Posterior vena cava (tissue), 2 donors: ENCODE results near the gene LRRC15. TPM values are rescaled to one million over a fixed set of nuclear protein-coding genes. Genes with fewer than 3 reads are reported as not detected.

Experiments
- DNase-seq: peaks from one replicate; pipeline ENCODE4 v3.0.0-alpha.2; 2020; ENCODE audit warnings: low spot score
- intact Hi-C, 2 donors: fragments of 100-400 bp; cut with DNase I; formaldehyde crosslinking; loops; one replicate each; pipeline versions ENCODE4 v1.14.1 to v1.14.2; 2022 to 2023
- total RNA-seq, 2 donors: library from RNA; stranded (reverse); fragmentation: NEBNext Ultra II Directional; extraction: Animal tissue kit (Norgen Biotek cat#: 25700); gene quantifications; one replicate each; pipeline ENCODE4 v1.2.1, GENCODE V29; 2021
- donor health status: DM: yes; HTN: yes; CAD: no.
- donor health status: DM: yes; HTN: yes; CAD: no.

LRRC15 gene
- total RNA-seq, 2 donors from 2014 or later: 2.3 to 3.0 TPM

DNA sequence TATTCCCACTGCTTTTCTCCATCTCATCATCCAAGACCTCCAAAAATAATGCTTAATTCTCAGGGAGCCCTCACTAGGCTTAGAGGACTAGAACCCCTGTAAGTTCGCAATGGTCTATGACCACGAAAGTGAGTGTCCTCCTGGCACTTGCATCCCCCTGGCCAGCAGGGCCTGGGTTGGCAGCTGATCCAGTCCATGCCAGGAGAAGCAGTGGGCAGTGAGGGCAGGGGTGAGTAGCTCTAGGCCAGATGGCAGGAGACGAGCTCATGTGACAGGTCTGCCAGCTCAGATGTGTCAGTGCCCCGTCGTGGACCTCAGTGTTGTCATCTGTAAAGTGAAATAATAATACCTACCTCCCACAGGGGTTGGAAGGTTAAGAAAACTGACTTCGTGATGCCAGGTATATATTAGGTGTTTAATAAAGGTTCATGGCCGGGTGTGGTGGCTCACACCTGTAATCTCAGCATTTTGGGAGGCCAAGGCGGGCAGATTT, 18.4 kb upstream of the LRRC15 start:
- intact Hi-C loops: no loop called here
- DNase-seq: peak; percentile 26

DNA sequence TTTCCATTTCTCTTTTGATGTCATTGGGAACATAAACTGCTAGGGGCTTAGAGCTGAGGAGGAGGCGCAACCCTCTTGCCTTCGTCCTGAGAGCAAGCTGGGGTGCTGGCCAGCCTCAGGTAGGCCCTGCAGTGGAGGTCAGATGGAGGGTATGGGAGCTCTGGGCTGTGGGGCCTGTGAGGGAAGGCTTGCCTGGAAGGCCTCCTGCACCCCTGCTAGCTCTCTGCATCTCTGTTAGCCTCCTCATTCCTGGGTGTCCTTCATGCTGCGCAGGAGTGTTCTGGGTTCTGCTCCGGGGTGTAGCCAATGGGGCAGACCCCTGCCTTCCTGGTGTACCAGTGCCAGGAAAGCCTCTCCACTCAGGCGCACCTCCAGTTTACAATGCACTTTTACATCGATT, 17.7 kb upstream of the LRRC15 start:
- no peak for DNase-seq
- intact Hi-C loops: no loop called here

DNA sequence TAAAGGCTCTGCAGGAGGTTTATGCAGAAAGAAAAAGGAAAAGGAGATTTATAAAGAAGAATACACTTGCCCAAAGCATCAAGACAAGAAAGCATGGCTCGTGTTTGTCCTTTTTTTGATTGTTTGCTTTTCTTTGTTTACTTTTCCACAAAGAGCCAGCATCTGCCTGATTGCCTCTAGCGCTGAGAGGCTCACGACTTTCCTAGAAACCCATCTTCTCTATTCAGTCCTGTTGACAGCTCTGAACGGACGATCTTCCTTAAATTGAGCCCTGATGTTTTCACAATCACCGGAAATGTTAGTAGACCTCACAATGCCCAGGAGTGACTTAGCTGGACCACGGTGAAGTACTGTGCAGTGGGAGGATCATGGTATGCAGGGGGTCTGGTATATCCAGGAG, 17.1 kb upstream of the LRRC15 start:
- intact Hi-C loops: no loop called here
- no peak for DNase-seq

DNA sequence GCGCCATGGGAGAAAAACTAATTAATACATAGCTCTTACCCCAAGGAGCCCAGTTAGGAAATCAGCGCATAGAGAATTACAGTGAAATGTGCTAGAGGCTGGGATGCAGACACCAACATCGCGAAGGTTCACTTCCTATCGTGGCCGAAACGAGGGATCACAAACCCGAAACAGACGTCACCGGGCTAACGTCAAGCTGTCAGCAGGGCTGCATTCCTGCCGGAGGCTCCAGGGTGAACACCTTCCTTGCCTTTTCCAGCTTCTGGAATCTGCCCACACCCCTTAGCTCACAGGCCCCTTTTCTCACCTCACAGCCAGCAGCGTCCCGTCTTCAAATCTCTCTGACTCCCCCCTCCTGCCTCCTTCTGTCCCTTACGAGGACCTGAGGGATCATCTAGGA, 16.5 kb upstream of the LRRC15 start:
- peak; percentile 66 for DNase-seq
- intact Hi-C loops: no loop called here

DNA sequence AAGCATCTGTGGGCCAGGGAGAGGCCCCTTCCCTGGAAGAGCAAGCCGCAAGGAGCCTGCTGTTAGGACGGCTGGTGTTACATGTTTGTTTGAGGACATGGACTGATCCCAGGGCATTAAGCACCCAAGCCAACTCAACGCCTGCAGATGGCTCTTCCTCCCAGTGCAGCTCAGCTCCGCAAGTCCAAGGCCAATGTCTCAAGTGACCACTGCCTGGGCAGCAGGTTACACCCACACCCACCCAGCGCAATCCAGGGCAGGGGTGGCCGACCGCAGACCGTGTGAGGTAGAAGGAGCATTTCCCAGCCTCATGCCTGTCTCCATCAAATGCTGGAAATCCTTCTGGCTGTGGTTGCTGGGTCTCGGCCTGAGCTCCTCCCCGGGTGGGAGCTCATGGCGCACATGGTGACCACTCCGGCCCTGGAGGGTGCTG, 15.0 kb upstream of the LRRC15 start:
- DNase-seq: peak; percentile 77
- intact Hi-C loops: no loop called here

DNA sequence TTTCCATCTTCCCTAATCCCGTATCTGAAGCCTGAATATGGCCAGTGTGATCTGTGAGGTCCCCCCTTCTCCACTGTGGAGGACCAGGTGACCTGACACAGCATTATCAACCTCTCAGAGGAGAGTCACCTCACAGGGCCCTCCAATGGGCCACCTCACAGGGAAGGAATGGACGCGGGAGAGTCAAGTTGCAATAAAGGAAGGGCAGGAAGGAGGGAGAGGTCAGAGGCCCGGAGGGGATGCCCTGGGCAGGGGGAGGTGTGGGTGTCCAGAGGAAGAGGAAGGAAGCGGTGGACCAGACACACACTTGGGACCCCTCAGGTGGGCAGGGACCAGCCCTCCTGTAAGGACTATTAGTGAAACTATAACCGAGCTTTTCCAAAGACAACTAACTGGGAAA, 14.6 kb upstream of the LRRC15 start:
- DNase-seq: peak; percentile 64
- intact Hi-C loops: no loop called here

DNA sequence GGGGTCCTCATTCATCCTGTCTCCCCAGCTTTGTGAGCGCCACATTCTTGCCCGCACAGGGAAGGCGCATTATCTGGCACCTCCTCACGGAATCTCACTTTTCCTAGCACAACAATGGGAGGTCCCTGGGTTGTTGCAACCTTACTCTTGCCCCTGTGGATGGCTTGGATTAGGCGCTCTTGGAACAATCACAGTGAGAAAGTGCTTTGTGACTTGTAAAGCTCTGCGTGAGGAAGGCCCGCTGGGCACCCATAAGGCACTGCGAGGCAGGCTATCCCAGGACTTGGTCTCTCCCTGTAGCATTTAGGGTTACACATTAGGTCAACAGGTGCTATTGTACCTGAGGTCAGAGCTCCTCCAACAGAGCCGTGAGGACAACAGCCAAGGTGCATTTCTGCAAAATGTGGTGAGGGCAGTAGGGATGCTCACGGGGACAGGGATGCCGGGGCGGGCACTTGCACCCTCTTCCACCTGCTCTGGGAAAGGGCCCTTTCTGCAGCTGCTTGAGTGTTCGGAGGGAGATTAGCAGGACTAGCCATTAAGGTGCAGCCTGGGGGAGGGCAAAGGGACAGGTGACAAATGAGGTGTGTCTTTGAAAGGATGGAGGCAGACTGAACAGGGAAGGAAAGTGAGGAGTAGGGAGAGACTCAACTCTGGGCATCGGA, 13.9 kb upstream of the LRRC15 start:
- DNase-seq: peak; percentile 51
- intact Hi-C loops: no loop called here

DNA sequence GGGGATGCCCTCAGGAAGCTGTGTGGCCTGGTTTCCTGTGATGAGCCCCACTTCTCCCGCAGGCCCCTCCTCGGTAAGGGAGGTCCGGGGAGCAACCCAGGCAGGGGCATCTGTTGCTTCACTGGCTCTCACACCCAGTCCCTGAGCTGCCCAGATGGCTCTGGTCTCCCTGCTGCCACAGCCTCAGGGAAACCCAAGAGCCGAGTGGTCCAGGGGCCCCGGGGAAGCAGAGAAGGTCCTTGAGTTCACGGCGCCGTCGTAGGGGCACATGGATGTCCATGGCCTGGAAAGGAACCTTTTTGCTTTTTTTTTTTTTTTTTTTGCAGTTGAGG, 13.3 kb upstream of the LRRC15 start:
- intact Hi-C loops: no loop called here
- DNase-seq: peak; percentile 65

DNA sequence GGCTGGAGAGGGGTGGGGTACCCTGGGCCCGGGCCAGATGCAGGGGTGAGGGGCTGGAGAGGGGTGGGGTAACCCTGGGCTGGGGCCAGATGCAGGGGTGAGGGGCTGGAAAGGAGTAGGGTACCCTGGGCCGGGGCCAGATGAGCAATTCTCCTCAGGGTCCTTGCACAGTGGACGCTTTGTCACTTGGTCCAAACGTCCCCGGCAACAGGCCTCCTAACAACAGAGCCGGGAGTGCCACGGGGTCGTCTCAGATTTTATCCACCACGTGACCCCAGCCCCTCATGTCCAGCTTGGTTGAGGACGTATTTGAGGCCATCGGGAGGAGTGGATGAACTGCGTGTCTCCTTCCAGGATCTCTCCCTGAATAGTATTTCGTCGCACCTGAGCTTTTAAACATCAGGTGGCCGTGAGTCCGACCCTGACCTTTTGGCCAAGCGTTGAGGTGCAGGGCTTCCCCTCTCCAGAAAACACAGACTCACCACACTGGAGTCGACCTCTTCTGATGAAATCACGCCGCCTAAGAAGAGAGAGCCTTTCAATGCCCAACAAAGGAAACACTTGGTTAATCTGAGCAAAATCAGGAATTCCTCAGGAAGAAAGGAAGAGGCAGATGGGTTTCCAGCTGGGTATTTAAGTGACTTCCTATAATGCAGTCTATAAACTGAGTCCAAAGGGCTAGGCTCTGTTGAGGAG, 12.8 kb upstream of the LRRC15 start:
- intact Hi-C loops: no loop called here
- DNase-seq: peak; percentile 77

DNA sequence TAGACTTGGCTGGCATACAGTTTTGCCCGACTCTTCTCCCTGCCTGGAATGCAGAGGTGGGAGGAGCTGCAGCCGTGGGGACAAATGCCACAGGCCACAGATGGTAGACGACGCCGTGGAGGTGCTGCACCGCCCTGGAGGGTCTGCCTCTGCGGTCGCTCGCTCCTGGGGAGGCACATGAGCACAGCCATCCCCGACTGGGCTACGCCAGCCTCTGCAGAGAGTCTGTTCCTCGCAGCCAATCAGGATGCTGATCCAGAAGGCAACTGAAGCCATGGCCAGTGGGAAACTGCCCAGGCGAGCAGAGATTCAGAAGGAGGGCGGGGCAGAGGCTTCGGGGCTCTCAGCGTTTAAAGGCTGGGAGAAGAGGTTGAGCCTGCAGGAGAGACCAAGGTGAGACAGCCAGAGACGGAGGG, 11.9 kb upstream of the LRRC15 start:
- DNase-seq: peak; percentile 78
- intact Hi-C loops: no loop called here

DNA sequence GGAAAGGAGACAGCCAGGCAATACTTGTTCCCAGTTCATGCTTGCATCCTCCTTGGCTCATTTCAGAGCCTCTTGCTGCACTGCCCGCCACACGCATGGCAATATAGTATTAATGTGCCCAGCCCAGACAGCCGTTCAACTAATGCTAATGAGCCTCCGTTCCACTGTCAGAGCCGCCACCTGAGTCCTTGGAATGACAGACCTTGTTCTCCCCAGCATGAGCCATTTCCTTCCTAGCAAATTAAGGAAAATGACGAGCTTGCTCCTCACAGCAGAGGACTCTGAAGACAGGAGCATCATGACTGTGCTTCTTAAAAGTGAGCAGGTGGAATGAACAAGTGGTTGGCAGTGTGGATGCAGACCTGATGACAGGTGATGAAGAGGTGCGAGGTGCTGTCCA, 10.8 kb upstream of the LRRC15 start:
- peak; percentile 10 for DNase-seq
- intact Hi-C loops: no loop called here

DNA sequence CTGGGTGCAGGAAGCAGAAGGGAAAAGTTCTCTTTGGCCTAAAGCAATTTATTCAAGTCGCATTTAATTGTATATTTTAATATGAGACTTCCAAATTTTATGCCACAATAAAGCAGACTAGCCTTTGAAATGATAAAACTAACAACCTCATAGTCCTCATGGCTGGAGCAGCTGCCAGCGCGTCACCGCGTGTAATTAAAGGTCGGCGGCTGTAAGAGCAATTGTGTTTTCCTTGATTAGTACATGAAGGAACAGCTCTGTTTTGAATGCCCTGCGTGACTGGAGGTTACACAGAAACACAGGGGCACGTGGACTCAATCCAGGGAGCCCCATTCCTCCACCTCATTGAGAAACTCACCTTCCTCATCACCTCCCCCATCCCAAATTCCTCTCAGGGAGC, 10.1 kb upstream of the LRRC15 start:
- intact Hi-C loops: no loop called here

DNA sequence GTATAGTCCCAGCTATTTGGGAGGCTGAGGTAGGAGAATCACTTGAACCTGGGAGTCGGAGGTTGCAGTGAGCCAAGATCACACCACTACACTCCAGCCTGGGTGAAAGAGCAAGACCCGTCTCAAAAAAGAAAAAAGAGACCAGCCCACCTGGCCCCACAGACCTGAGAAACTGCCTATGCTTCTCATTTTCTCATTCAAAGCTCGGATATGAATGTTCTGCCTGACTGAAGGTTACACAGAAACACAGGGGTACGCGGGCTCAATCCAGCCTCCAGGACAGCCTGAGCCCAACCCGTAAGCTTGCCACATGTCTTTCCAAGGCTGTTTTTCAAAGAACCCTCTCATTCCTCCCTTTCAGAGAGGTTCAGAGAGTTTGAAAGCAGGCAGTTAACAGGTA, 9.7 kb upstream of the LRRC15 start:
- intact Hi-C loops: no loop called here
- peak; percentile 8 for DNase-seq

More for the DNA sequence above, 10.1 kb upstream of the LRRC15 start:
- DNase-seq: peak; percentile 59

DNA sequence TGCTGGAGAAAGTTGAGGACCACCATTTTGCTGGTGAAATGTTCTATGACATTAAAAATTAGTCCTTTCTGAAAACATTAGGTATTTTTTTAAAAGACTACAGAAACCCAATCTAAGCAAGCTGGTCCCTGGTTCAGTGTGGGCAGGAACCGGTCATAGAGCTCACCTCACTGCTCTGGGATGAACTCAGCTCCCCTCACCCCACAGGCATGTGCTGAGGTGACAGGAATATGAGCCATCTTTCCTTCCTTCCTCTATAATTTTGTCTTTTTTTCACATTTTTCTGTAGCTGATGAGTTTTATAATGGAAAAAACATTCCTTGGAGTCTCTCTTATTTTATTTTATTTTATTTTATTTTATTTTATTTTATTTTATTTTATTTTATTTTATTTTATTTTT, 8.2 kb upstream of the LRRC15 start:
- DNase-seq: peak; percentile 13
- intact Hi-C loops: no loop called here

DNA sequence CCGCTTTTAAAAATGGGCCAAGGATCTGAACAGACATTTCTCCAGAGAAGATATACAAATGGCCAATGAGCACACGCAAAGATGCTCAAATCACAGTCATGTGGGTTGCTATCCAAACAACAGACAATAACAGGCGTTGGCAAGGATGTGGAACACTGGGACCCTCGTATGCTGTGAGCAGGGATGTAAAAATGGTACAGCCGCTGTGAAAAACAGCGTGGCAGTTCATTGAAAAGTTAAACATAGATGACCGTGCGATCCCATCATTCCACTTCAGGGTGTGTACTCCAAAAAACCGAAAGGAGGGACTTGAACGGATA, 6.7 kb upstream of the LRRC15 start:
- intact Hi-C loops: no loop called here
- no peak for DNase-seq

DNA sequence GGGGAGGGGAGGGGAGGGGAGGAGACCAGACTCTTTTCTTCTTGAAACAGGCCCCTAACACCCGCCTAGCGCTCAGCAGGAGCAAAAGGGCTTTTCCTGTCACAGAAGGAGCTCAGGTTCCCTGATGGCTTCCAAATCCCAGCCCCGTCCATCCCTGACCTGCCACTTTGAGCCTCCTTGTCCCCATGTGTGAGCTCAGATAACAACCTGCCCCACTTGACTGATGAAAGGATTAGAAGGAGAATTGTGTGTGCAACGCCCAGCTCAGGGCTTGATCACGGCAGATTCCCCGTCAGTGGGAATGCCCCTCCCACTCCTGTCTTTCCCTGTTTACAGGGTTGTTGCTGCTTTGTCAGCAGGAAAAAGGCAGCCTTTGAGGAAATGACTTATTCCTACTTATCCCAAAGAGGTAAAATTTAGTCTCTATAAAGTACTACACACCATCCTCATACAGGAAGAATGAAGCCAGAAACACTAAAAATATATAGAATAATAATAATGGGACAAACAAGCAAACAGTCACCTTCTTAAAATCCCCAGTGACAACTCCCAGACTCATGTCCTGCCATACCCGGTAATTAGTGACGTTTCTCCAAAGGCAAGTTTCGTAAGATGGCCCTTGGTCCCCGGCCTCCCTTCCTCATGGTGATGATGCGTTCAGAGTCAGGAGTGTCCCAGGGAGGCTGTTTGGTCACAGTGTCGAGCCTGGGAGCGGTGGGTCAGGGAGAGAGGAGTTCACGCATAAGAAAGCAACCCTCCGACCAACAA, 6.1 kb upstream of the LRRC15 start:
- DNase-seq: peak; percentile 66
- intact Hi-C loops: no loop called here

DNA sequence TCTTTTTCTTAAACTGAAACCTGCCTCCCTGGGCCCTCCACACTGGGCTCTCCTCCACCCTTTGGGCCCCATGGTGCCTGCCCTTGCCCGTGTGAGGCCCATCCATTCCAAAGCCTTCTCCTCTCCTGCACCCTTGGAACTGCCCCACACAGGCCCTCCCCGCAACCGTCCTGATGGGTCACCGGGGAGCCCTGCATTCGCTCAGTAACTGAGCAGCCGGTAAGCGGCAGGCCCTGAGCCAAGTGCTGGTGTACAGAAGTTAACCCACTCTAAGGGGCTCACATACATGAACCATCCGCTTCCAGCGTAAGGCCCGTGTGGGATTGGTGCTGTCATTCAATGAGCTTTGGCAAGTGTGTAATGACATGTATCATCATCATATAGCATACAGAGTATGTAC, 5.4 kb upstream of the LRRC15 start:
- DNase-seq: peak; percentile 66
- intact Hi-C loops: no loop called here

DNA sequence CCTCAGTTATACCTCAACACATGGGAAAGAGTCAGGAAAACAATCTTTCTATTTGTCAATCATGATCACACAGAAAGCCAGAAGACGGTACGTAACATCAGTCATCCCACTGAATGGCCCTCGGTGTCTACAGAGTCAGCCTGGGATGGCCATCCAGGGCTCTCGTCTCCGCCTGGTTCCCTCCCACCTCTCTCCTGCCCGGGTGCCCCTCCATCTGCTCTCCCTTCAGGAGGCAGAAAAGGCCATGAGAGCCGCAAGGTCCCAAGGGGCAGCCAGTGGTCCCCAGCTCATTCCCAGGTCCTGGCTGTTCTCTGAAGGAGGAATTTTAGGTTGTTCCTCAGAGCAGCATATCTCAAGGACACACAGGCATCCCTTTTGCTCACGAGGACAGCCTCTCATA, 4.4 kb upstream of the LRRC15 start:
- peak; percentile 36 for DNase-seq
- intact Hi-C loops: no loop called here

DNA sequence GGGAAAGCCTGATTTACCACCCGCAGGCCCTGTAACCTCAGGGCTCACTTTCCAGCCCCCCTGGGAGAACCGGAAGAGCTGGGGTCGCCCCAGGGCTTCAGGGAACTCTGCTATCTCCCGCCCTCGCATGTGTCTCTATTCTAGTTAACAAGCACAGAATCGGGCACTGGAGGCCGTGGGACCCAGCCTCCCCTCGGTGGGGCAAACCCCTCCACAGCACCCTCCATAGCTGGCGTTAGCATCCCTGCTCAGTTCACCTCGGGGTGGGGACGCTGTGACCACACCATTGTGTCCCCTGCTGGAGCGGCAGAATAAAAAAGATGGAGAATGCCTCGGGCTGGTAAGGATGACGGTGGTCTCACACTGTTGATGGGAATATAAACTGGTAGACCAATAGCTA, 3.5 kb upstream of the LRRC15 start:
- intact Hi-C loops: no loop called here
- DNase-seq: no peak

DNA sequence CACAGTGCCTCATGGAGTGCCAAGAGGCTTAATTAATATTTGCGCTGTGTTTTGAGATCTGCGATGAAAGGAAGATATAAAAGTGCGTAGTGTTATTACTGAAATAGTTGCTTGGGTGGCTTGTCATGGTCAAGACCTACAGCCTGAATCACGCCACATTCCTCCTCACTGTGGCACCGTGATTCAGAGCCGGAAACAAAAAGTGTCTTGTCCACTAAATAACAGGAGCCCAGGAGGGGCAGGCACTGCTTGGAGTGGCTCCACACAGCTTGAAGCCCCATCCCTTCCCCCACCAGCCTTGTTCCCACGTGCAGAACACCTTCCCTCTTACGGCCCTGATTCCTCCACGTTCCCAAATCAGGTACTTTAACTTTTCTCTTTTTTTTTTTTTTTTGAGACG, 1.2 kb upstream of the LRRC15 start:
- DNase-seq: no peak
- intact Hi-C loops: no loop called here

DNA sequence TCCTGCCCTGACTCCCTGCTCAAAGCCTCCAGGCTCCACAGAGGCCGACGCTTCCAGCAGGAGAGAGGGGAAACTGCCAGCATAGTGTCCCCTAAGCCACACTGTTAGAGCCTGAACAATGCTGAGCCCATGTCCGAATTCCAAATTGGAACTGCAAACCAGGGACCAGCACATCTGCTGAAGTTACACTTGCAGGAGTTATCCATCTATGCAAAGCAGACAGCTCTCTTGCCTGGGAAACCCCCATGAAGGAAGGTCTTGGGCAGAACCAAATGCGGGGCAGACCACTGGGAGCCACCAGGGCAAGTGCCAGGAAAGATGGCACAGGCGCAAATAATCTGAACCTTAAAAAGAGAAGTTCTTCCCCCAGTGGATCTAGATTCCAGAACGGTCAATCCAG, 625 bp downstream of the LRRC15 start:
- DNase-seq: no peak
- intact Hi-C loops: no loop called here
